CD8-positive, alpha-beta memory T cell (primary cell): ENCODE results near the gene LARP4B. TPM values are rescaled to one million over a fixed set of nuclear protein-coding genes. Genes with fewer than 3 reads are reported as not detected.

Experiments
- CTCF ChIA-PET: fragments of 350-600 bp; sonication (Branson Sonifier 250); formaldehyde crosslinking; loops from one replicate; lab custom pipeline; 2021; ENCODE audit warnings: antibody characterized with exemption; lab: Charles Lee
- POLR2A ChIA-PET: fragments of 350-600 bp; sonication (Branson Sonifier 250); formaldehyde crosslinking; loops from one replicate; lab custom pipeline; 2021; ENCODE audit warnings: antibody characterized with exemption; lab: Charles Lee
- DNase-seq, 5 donors: peaks; one replicate each; pipeline versions ENCODE4 v3.0.0 to v3.0.0-alpha.2; 2020 to 2022; ENCODE audit warnings: mixed read lengths in 1 of 5
- H3K27ac ChIP-seq: one replicate; pipeline ENCODE4 v1.7.0; 2013; ENCODE audit warnings: low read depth, mild to moderate bottlenecking, low read length, moderate library complexity
- H3K27me3 ChIP-seq: 2 replicates; pipeline ENCODE4 v1.7.0; 2013; ENCODE audit warnings: low read length, mild to moderate bottlenecking; ENCODE audit not compliant: insufficient read depth, poor library complexity, severe bottlenecking
- H3K36me3 ChIP-seq: 2 replicates; pipeline ENCODE4 v1.7.0; 2013; ENCODE audit warnings: mild to moderate bottlenecking, low read length, moderate library complexity; ENCODE audit not compliant: insufficient read depth
- H3K4me1 ChIP-seq: 2 replicates; pipeline ENCODE4 v1.7.0; 2013; ENCODE audit warnings: mild to moderate bottlenecking, low read length, moderate library complexity; ENCODE audit not compliant: insufficient read depth
- H3K4me3 ChIP-seq: 2 replicates; pipeline ENCODE4 v1.7.0; 2013; ENCODE audit warnings: mild to moderate bottlenecking, low read length
- H3K9me3 ChIP-seq: 2 replicates; pipeline ENCODE4 v1.7.0; 2013; ENCODE audit warnings: mild to moderate bottlenecking, low read length
- H3K27ac Mint-ChIP-seq, 8 donors: one replicate each; pipeline ENCODE4 v1.8.0; 2020 to 2021; ENCODE audit warnings: mixed read lengths in 8 of 8, mild to moderate bottlenecking in 6 of 8, inconsistent platforms in 3 of 8, moderate library complexity in 3 of 8
- H3K27me3 Mint-ChIP-seq, 2 donors: one replicate each; pipeline ENCODE4 v1.8.0; 2020 to 2021; ENCODE audit warnings: mixed read lengths in 2 of 2, mild to moderate bottlenecking in 1 of 2, moderate library complexity in 1 of 2
- H3K36me3 Mint-ChIP-seq, 3 donors: one replicate each; pipeline ENCODE4 v1.8.0; 2020 to 2021; ENCODE audit warnings: mixed read lengths in 3 of 3, inconsistent platforms in 1 of 3, mild to moderate bottlenecking in 1 of 3
- H3K4me1 Mint-ChIP-seq, 3 donors: one replicate each; pipeline ENCODE4 v1.8.0; 2020 to 2021; ENCODE audit warnings: mixed read lengths in 3 of 3, inconsistent platforms in 1 of 3, mild to moderate bottlenecking in 1 of 3
- H3K4me3 Mint-ChIP-seq, 7 donors: one replicate each; pipeline ENCODE4 v1.8.0; 2020 to 2021; ENCODE audit warnings: mixed read lengths in 7 of 7, mild to moderate bottlenecking in 6 of 7, moderate library complexity in 4 of 7, inconsistent platforms in 2 of 7
- H3K9me3 Mint-ChIP-seq, 5 donors: one replicate each; pipeline ENCODE4 v1.8.0; 2020 to 2022; ENCODE audit warnings: mixed read lengths in 5 of 5, mild to moderate bottlenecking in 3 of 5, moderate library complexity in 2 of 5, inconsistent platforms in 1 of 5
- polyA plus RNA-seq: library from polyadenylated mRNA; unstranded; fragments of 300-500 nt; fragmentation: Illumina TruSeq; gene quantifications from one replicate; pipeline ENCODE4 v1.2.3, GENCODE V29; 2021
- total RNA-seq, 2 experiments: library from RNA; stranded (reverse); gene quantifications; one replicate each; pipeline ENCODE4 v1.2.3, GENCODE V29; 2021

The LARP4B gene
- total and polyA plus RNA-seq, 3 experiments from 2014 or later = 30.6 to 128 (median 121) TPM

- Mint-ChIP-seq H3K27me3 (no peaks in the 10 kb centered on the region), H3K27ac (no peak overlapping the region), H3K9me3 (no peaks in the 10 kb centered on the region), H3K4me1 (peaks cover 0 to 4% (median 0%) of the 10 kb centered on the region in 3 donors), H3K4me3 (no peak overlapping the region), H3K36me3 (peaks cover 0 to 62% (median 28%) of the 10 kb centered on the region in 3 donors)
- no peaks in the 10 kb centered on the region for H3K9me3 ChIP-seq
- no peak overlapping the region for H3K4me3 ChIP-seq
- ChIA-PET CTCF (interaction anchor here (1.0 kb wide), 1 partner anchor 11 kb away, joined by 3 read pairs; no protein-coding TSS in a partner anchor), POLR2A (no interaction called here)
- H3K36me3 ChIP-seq = peaks cover 8% of the 10 kb centered on the region
- no peak for DNase-seq
- H3K27ac ChIP-seq = no peak overlapping the region
- no peaks in the 10 kb centered on the region for H3K4me1 ChIP-seq
- no peaks in the 10 kb centered on the region for H3K27me3 ChIP-seq
Observed at GRCh38 chr10:807163-807957, 124.1 kb downstream of the LARP4B start.

- no peak overlapping the region for H3K27ac ChIP-seq
- no peak overlapping the region for H3K4me3 ChIP-seq
- ChIA-PET CTCF (interaction anchor here (1.0 kb wide), 1 partner anchor 12 kb away, joined by 3 read pairs; no protein-coding TSS in a partner anchor), POLR2A (no interaction called here)
- Mint-ChIP-seq H3K27me3 (no peaks in the 10 kb centered on the region), H3K27ac (peak overlapping the region in 1 of 8 donors; percentile 88), H3K9me3 (no peaks in the 10 kb centered on the region), H3K36me3 (peaks cover 0 to 55% (median 22%) of the 10 kb centered on the region in 3 donors), H3K4me1 (peaks cover 0 to 4% (median 0%) of the 10 kb centered on the region in 3 donors), H3K4me3 (peak overlapping the region in 1 of 7 donors; percentile 43)
- H3K36me3 ChIP-seq = peaks cover 8% of the 10 kb centered on the region
- H3K4me1 ChIP-seq = no peaks in the 10 kb centered on the region
- no peak for DNase-seq
- H3K9me3 ChIP-seq = no peaks in the 10 kb centered on the region
- H3K27me3 ChIP-seq = no peaks in the 10 kb centered on the region
Observed at GRCh38 chr10:806451-807162, 124.9 kb downstream of the LARP4B start.

GRCh38 chr10:805620-806305, 125.7 kb downstream of the LARP4B start:
- ChIA-PET CTCF (no interaction called here), POLR2A (no interaction called here)
- H3K27ac Mint-ChIP-seq = no peak overlapping the region
- DNase-seq = no peak
- peaks cover 0 to 4% (median 0%) of the 10 kb centered on the region in 3 donors for H3K4me1 Mint-ChIP-seq
- H3K27ac ChIP-seq = no peak overlapping the region
- peaks cover 0 to 47% (median 22%) of the 10 kb centered on the region in 3 donors for H3K36me3 Mint-ChIP-seq
- H3K36me3 ChIP-seq = peaks cover 8% of the 10 kb centered on the region
- H3K27me3 ChIP-seq = no peaks in the 10 kb centered on the region
- no peaks in the 10 kb centered on the region for H3K4me1 ChIP-seq
- no peak overlapping the region for H3K4me3 ChIP-seq
- no peak overlapping the region for H3K4me3 Mint-ChIP-seq
- no peaks in the 10 kb centered on the region for H3K9me3 ChIP-seq
- no peaks in the 10 kb centered on the region for H3K27me3 Mint-ChIP-seq
- H3K9me3 Mint-ChIP-seq = peaks cover 0 to 3% (median 0%) of the 10 kb centered on the region in 5 donors

GRCh38 chr10:804787-805619, 126.5 kb downstream of the LARP4B start:
- peaks cover 0 to 5% (median 0%) of the 10 kb centered on the region in 5 donors for H3K9me3 Mint-ChIP-seq
- DNase-seq = no peak
- peaks cover 0 to 4% (median 0%) of the 10 kb centered on the region in 3 donors for H3K4me1 Mint-ChIP-seq
- Histone ChIP-seq H3K4me3 (no peak overlapping the region), H3K36me3 (peaks cover 8% of the 10 kb centered on the region), H3K9me3 (no peaks in the 10 kb centered on the region), H3K4me1 (no peaks in the 10 kb centered on the region), H3K27me3 (no peaks in the 10 kb centered on the region), H3K27ac (no peak overlapping the region)
- H3K4me3 Mint-ChIP-seq = peak overlapping the region in 1 of 7 donors; percentile 80
- ChIA-PET POLR2A (no interaction called here), CTCF (no interaction called here)
- H3K36me3 Mint-ChIP-seq = peaks cover 0 to 40% (median 21%) of the 10 kb centered on the region in 3 donors
- H3K27me3 Mint-ChIP-seq = no peaks in the 10 kb centered on the region
- H3K27ac Mint-ChIP-seq = peak overlapping the region in 1 of 8 donors; percentile 42

- peaks cover 8% of the 10 kb centered on the region for H3K36me3 ChIP-seq
- Mint-ChIP-seq H3K4me3 (peak overlapping the region in 1 of 7 donors; percentile 80), H3K27ac (no peak overlapping the region), H3K9me3 (peaks cover 0 to 12% (median 4%) of the 10 kb centered on the region in 5 donors), H3K27me3 (no peaks in the 10 kb centered on the region), H3K36me3 (peaks cover 5 to 34% (median 16%) of the 10 kb centered on the region in 3 donors), H3K4me1 (peaks cover 0 to 4% (median 0%) of the 10 kb centered on the region in 3 donors)
- no peak overlapping the region for H3K27ac ChIP-seq
- DNase-seq = no peak
- ChIA-PET CTCF (no interaction called here), POLR2A (no interaction called here)
- H3K9me3 ChIP-seq = no peaks in the 10 kb centered on the region
- no peaks in the 10 kb centered on the region for H3K27me3 ChIP-seq
- no peaks in the 10 kb centered on the region for H3K4me1 ChIP-seq
- H3K4me3 ChIP-seq = no peak overlapping the region
Observed at GRCh38 chr10:804191-804781, 127.2 kb downstream of the LARP4B start.

- H3K27me3 Mint-ChIP-seq = no peaks in the 10 kb centered on the region
- Histone ChIP-seq H3K4me1 (no peaks in the 10 kb centered on the region), H3K27me3 (no peaks in the 10 kb centered on the region), H3K36me3 (peaks cover 6% of the 10 kb centered on the region), H3K27ac (no peak overlapping the region), H3K9me3 (no peaks in the 10 kb centered on the region), H3K4me3 (no peak overlapping the region)
- no peak for DNase-seq
- ChIA-PET POLR2A (interaction anchor here (0.5 kb wide), 1 partner anchor 9 kb away, joined by 3 read pairs; no protein-coding TSS in a partner anchor), CTCF (no interaction called here)
- no peak overlapping the region for H3K4me3 Mint-ChIP-seq
- peaks cover 0 to 4% (median 0%) of the 10 kb centered on the region in 3 donors for H3K4me1 Mint-ChIP-seq
- H3K9me3 Mint-ChIP-seq = peaks cover 4 to 16% (median 11%) of the 10 kb centered on the region in 5 donors
- H3K27ac Mint-ChIP-seq = peak overlapping the region in 1 of 8 donors; percentile 78
- H3K36me3 Mint-ChIP-seq = peaks cover 12 to 23% (median 13%) of the 10 kb centered on the region in 3 donors
Observed at GRCh38 chr10:803041-803741, 128.3 kb downstream of the LARP4B start.
